ENCODE data around the gene RPGR. TPM values are rescaled to one million over a fixed set of nuclear protein-coding genes. Genes with fewer than 3 reads are reported as not detected.
A peak's percentile ranks its signal among the peaks of the same experiment; 100 is the strongest.

Gene RPGR
- total and polyA plus RNA-seq, 10 donors: 5.9 to 34.5 (median 12.5) TPM

DNA sequence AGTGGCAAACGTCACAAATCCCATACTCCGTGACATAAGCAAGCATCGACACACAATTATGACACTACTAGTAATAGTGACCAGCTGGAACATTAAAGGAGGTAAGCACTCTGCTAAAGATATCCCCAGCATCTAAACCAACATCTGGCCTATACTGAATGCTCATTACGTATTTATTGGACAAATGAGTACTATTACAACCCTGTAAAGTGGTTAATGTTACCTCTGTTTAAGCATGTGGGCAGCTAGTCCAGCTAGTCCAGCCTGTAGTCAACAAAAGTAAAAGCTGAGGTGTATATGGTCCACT, 419 bp upstream of the RPGR start:
- 11 to 35% (median 28%) methylated on average over 4 of the region's 4 CpGs for WGBS, 5 donors
- Histone ChIP-seq H3K27me3 (replicated peaks in 1 of 7) (no peaks in the 10 kb centered on the region), H3K36me3 (no peaks in the 10 kb centered on the region), H3K9me3 (no peaks in the 10 kb centered on the region), H3K27ac (peak overlapping the region in 7 of 8 donors; percentile 70 to 93 (median 87)), H3K4me3 (peak overlapping the region in 6 of 8 donors; percentile 64 to 90 (median 74)), H3K4me1 (peaks cover 0 to 20% (median 7%) of the 10 kb centered on the region in 6 donors)
- intact Hi-C loops (cut with DNase I; ENCODE audit: low total_unique reads): no loop called here
- no peak for DNase-seq
- no peak for TF ChIP-seq POLR2A (IDR thresholded peaks at IDR 0.05)
- TF ChIP-seq POLR2AphosphoS5 (IDR thresholded peaks at IDR 0.05): no peak
- peak in 2 of 11 experiments; percentile 1 to 20 for TF ChIP-seq CTCF (IDR thresholded peaks at IDR 0.05 in 8 of 11, conservative IDR thresholded peaks at IDR 0.05 in 3 of 11)

DNA sequence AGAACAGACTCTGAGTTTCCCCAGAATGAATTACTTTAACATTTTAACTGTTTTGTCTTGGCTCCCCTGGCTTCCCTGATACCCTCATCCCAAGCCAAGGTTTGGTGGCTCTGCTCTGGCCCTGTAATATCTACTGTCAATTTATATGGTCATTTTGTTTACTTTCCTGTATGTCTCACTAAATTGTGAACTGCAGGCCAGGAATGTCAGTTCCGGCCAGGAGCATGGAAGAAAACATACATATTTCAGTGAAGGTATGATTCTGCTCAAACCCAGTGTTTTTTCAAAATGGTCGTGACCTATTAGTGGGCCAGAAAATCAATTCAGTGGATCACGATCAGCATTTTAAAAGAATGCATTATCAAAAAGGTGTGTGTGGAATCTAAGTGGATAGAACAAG, 1.2 kb downstream of the RPGR start:
- H3K4me1 ChIP-seq: peaks cover 0 to 20% (median 7%) of the 10 kb centered on the region in 6 donors
- H3K9me3 ChIP-seq: no peaks in the 10 kb centered on the region
- peak overlapping the region in 5 of 8 donors; percentile 74 to 90 (median 75) for H3K4me3 ChIP-seq
- no peaks in the 10 kb centered on the region for H3K27me3 ChIP-seq (replicated peaks in 1 of 7)
- H3K36me3 ChIP-seq: peaks cover 0 to 2% (median 0%) of the 10 kb centered on the region in 6 donors
- H3K27ac ChIP-seq: peak overlapping the region in 2 of 8 donors; percentile 91 to 93
- intact Hi-C loops (cut with DNase I; ENCODE audit: low total_unique reads): no loop called here
- DNase-seq: no peak
- TF ChIP-seq POLR2AphosphoS5 (IDR thresholded peaks at IDR 0.05): no peak
- no peak for TF ChIP-seq POLR2A (IDR thresholded peaks at IDR 0.05)
- TF ChIP-seq CTCF (IDR thresholded peaks at IDR 0.05 in 8 of 11, conservative IDR thresholded peaks at IDR 0.05 in 3 of 11): no peak
- 68 to 84% (median 73%) methylated on average over 3 of the region's 3 CpGs for WGBS, 5 donors

DNA sequence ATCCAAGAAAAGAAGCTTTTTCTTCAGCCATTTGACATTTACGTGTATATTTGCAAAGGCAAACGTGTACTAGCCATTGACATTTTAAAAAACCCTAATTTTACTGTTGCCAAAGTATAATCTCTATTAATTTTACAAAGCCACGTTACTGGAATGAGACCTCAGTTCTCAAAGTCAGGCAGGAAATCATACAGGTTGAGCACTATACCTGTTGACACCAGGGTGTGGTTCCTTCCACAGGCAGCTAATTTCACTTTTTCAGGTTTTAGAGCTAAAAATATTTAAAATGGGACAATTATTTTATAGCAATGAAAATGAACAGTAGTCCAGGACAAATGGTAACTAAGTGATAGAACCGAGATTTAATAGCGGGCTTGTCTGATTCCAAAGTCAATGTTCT, 6.5 kb downstream of the RPGR start:
- Histone ChIP-seq H3K9me3 (no peaks in the 10 kb centered on the region), H3K4me3 (no peak overlapping the region), H3K27ac (no peak overlapping the region), H3K4me1 (peaks cover 0 to 2% (median under 1%) of the 10 kb centered on the region in 6 donors), H3K36me3 (peaks cover 0 to 37% (median 2%) of the 10 kb centered on the region in 6 donors), H3K27me3 (replicated peaks in 1 of 7) (no peaks in the 10 kb centered on the region)
- WGBS, 5 donors: 73 to 95% (median 90%) methylated on average over 5 of the region's 5 CpGs
- no peak for TF ChIP-seq POLR2AphosphoS5 (IDR thresholded peaks at IDR 0.05)
- TF ChIP-seq CTCF (IDR thresholded peaks at IDR 0.05 in 8 of 11, conservative IDR thresholded peaks at IDR 0.05 in 3 of 11): no peak
- no peak for TF ChIP-seq POLR2A (IDR thresholded peaks at IDR 0.05)
- no peak for DNase-seq
- intact Hi-C loops (cut with DNase I; ENCODE audit: low total_unique reads): no loop called here

DNA sequence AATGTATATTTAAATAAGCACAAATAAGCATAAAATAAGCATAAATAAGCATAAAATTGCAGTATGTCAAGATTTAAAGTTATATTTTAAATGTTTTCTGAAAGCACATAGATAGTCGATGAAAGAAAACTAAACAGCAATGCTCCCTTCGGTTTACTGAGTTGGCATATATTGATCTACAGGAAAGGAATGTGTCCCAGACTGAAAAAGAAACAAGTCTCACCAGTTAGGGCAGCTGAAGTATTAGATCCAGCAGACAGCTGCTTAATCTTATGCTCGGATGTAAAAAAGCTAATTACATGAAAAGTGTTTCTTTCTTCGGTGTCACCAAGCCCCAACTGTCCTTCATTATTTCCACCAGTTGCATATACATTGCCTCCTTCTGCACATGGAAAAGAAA, 8.7 kb downstream of the RPGR start:
- no peaks in the 10 kb centered on the region for H3K4me1 ChIP-seq
- no peaks in the 10 kb centered on the region for H3K9me3 ChIP-seq
- TF ChIP-seq CTCF (IDR thresholded peaks at IDR 0.05 in 8 of 11, conservative IDR thresholded peaks at IDR 0.05 in 3 of 11) (no peak), POLR2AphosphoS5 (IDR thresholded peaks at IDR 0.05) (no peak), POLR2A (IDR thresholded peaks at IDR 0.05) (no peak)
- peaks cover 0 to 45% (median 2%) of the 10 kb centered on the region in 6 donors for H3K36me3 ChIP-seq
- WGBS, 5 donors: 84 to 97% (median 89%) methylated on average over 4 of the region's 4 CpGs
- H3K27me3 ChIP-seq (replicated peaks in 1 of 7): no peaks in the 10 kb centered on the region
- no peak overlapping the region for H3K27ac ChIP-seq
- intact Hi-C loops (cut with DNase I; ENCODE audit: low total_unique reads): no loop called here
- DNase-seq: no peak
- H3K4me3 ChIP-seq: no peak overlapping the region
